HG03139 (cell line): Measurements from ENCODE around the gene OTULIN.

ENCODE experiments used
- ATAC-seq: cut with Tn5 transposase; IDR thresholded peaks from one replicate; pipeline ENCODE4 v1.9.1; 2021; ENCODE audit not compliant: unreplicated experiment

The OTULIN gene

DNA sequence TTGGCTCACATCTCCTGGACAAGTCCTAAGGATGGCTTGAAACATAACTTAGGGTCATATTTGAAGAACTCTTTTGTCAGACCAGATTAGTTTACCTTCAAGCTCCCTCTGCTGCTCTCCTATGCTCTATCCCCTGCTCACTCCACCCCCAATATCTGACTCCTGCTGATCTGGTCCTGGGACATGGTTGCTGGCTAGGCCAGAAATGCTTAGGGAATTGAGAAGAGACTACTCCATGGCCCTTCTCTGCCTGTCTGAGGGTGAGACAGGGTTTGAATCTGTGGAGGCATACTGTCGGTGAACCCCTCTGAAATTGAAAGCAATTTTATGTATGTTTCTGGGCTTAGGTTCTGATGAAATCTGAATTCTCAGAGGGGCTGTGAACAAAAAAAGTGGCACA, 3.3 kb downstream of the OTULIN start:
- no peak for ATAC-seq

DNA sequence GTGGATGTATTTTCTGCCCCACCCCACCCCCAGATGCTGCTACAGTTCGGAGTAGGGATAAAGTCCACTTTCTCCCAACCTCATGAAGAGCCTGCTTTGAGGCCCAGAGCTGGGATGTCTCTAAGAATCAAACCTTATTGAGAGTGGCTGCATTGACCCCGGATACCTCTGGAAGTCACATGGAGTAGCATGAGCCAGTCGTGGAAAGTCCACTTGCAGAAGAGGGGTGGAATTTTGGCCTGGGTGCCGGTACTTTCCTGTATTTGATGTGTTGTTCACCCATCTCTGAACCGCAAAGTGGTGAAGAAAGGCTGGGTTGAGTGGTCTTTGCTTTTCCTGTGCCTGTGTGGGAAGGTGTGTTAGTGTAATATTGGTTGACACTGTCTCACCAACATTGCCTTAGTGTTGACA, 3.7 kb downstream of the OTULIN start:
- no peak for ATAC-seq

DNA sequence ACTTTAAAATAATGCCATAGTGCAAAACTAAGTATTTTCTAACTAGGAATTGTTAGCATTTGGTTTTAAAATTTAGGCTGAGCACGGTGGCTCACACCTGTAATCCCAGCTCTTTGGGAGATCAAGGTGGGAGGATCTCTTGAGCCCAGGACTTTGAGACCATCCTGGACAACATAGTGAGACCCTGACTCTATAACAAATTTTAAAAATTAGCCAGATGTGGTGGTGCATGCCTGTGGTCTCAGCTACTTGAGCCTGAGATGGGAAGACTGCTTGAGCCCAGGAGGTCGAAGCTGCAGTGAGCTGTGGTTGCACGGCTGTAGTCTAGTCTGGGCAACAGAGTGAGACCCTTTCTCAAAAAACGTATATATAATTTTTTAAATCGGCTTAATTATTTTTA, 4.9 kb downstream of the OTULIN start:
- ATAC-seq: no peak

DNA sequence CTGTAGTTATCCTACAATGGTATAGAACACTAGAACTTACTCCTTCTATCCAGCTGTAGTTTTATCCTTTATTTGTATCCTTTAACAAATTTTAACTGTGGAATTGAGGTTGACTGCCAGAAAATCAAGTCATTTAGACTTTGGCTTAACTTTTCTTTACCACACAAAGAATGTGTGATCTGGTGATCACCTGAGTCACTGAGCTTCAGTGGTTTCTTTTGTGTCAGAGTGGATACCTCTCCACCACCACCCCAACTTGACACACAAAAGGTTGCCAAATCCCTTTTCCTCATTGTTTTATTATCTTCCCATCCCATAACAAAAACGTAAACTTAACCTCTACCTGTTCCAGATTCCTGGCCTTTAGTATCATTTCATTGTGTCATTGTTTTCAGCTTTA, 5.5 kb downstream of the OTULIN start:
- no peak for ATAC-seq

DNA sequence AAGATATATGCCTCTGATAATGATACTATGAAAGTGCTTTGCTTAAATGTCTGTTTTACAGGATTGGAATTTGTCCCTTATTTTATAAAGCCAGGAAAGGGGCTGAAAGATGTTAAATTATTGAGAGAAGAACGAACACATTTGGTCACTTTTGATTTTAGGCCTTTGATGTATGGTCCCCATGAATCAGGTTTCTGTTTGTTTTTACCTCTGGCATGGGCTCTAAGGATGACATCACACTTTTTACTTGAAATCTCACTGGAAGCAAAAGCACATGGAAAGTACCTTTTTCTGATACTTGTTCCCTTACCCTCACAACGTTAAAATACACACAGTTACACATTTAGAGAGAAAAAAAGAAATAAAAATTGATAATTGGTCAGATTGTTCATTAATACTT, 6.9 kb downstream of the OTULIN start:
- ATAC-seq: no peak

DNA sequence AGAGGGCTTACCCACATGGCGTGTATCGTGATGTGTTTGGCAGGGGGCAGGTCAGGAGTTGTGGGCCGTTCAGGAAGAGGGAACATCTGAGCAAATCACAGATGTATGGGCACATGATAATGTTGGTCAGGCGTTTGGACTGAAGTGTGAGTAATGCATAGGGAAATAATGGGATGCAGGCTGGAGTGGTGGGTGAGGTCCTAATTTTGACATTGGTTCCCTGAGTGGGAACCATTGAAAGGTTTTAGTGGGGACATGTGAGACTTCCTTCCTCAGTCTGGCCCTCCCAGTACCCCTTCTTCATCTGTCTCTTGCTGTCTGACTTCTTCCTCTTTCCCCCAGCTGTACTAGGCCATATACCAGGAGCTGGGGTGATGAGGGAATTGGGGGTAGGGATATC, 7.6 kb downstream of the OTULIN start:
- ATAC-seq: no peak

DNA sequence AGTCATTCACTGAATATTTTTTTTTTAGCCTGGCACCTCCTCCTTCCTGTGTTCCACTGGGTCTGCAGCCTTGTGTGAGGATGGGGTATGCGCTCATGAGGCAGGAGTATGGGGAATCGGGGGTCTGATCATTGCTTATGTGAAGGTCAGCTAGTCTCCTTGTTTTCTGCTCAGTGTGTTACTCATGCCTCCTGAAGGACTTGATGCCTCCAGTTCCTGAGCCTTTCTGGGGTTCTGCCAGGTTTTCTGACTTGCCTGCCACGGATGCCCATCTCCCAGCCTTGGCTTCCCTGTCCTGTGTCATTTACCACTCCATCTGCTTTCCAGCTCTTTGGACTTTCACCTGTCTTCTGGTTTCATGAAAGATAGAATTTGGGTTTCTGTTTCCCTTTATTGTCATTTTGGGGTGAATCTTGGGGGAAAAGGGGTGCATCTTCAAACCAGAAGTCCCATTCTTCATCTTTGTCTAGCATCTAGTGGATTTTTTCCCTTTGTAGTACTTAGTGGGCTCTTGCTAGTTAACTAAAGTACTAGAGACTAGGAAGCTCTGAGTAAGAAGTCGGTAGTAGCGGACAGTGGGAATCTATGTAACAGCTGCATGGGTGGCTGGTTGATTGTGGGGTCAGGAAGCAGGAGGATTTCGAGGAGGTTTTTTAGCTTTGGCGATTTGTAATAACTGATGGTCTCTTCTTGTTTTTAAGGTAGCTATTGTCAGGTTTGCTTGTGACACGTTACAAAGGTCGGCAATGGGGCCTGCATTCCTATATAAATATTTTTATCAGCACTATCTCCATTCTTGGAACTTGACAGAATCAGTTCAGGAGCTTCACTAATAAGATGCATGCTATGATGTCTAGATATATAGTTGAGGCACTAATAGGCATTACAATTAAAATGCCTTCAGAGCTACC, 8.2 kb downstream of the OTULIN start:
- no peak for ATAC-seq

DNA sequence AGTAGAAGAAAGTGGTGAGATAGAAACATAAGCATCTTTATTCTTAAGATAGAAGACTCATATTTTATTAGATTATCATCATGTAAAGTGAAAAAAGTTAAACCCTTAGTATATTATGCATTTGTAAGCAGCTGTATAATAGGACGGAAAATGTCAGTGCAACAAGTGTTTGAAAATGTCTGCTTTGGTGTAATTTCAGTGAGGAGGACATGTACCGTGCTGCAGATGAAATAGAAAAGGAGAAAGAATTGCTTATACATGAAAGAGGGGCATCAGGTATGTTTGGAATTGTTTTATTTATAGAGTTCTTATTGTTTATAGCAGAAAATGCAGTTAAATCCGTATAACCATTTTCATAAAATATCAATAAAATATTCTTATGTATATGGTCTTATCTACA, 8.9 kb downstream of the OTULIN start:
- no peak for ATAC-seq

DNA sequence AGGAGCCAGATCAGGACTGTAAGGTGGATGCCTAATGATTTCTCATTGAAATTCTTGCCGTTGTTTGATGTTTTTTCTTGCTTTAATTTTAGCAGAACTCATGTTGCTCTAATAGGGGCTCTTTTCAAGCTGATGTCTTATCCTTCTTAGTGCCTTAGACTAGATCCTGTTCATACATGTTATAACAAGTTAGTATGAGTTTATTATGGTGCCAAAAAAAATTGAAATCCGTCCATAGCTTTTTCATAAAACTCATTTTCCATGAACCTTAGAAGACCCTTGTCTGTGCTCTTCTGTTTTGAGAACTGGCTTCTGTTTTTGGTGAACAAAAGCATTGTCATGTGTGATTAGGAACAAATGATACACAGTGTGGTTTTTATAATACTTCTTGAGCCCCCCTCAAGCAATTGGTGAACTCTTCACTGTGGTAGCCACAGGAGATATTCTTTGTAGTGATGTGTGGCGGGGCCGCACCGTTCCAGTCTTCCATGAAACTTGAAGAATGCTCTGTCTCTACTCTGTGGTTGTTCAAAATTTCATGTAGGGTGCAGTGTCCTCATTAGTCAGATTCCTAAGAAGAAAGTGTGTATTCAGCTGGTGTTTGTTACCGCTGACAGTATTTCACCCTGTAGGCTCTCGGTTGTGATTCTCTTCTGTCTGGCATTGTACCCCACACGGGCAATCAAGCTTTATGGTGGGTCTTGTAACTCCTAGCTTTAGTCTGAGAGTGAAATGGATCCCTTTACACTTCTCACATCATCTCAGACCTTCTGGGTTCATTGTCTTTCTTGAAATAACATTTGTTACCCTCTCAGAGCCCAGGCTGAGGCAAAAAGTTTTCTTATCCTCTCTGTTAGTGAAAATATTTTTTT, 10.7 kb downstream of the OTULIN start:
- no peak for ATAC-seq

DNA sequence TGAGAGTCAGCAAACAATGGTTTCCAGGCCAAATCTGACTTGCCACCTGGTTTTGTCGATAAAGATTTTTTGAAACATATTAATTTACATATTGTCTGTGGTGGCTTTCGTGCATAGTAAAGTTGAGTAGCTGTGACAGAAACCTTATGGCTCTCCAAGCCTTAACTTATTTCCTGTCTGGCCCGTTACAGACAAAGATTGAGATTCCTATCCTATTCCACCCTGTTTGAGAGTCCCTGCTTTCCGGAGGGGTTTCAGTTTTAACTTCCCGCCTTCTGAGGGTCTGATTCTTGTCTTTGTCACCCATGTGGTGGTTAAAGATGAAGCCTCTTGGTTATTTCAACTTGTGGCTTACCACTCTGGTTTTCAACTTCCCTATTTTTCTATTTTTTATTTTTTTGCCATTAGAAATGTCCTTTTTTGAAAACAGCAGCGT, 11.4 kb downstream of the OTULIN start:
- peak; percentile 45 for ATAC-seq

DNA sequence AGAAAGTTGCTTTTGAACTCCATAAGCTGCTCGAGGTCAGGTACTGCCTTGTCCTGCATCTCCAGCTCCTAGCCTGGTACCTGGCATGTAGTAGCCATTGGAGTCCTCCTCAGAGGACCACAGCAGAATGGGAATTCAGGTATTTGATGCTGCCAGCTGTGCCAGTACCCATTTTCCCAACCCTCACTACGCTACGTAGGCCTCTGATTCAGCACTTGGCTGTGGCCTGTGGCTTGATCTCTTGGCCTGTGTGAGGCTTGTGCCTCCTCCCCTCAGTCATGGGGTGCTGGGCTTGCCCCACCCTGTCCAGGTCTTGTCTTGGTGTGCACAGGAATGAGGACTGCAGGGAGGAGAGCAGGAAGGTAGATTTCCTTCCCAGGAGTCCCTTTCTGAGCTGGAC, 11.8 kb downstream of the OTULIN start:
- ATAC-seq: peak; percentile 43

DNA sequence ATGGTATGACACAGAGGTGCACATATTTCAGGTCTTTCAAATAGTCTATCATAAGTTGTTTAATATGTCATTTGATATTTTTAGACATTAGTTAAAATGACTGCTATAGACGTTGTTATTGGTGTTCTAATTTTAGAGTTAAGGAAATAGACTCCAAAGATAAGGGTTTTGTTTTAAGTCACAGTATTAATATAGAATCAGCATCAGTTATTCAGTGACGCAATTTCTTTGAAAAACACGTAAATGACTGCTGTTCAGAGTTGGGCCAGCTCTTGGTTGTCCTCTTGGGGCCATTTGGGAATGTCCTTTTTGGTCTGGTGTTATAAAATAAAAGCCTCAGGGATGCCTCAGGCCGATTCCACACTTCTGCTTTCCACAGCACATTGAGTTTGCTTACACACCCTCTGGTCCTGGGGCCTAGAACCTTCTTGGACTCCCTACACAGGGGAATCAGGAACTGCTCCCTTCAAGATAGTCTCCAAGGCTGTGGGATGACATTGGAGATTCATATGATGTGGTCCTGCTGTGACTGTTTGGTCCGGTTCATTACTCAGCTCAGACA, 14.3 kb downstream of the OTULIN start:
- ATAC-seq: no peak

DNA sequence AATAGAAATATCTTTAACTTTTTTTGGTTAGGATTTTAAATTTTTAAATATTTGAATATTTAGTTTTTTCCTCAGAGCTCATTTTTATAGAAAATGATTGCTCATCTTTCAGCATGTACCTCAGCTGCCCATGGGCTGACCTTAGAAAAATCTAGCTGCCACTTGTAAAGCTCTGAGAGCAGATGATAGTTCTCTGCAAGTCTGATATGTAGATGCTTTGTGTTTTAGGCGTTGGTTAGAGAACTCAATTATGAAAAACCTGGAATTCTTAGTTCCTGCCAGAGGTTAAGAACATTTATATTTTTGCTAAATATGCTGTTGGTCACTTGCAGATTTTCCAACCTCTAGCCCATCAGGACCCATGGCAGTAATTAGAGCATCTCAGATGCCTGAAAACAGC, 15.1 kb downstream of the OTULIN start:
- no peak for ATAC-seq

DNA sequence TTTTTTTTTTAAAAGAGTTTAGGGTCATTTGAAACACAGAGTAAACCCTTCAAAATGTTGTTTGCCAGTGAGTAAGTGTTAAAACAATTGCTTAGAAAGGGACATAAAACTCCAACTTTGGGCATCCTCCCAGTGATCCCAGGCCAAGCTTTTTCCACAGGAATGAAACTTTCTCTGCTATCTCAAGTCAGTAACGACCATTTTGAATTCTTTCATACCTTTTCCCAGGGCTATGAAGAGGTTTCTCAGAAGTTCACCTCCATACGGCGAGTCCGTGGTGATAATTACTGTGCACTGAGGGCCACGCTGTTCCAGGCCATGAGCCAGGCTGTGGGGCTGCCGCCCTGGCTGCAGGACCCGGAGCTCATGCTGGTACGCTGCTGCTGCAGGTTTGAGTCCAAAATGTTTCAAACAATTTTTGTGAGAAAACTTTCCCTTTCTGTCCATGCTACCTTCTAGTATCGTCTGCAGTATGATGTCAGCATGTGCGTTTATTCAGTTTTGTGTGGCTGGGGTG, 16.8 kb downstream of the OTULIN start:
- ATAC-seq: no peak

DNA sequence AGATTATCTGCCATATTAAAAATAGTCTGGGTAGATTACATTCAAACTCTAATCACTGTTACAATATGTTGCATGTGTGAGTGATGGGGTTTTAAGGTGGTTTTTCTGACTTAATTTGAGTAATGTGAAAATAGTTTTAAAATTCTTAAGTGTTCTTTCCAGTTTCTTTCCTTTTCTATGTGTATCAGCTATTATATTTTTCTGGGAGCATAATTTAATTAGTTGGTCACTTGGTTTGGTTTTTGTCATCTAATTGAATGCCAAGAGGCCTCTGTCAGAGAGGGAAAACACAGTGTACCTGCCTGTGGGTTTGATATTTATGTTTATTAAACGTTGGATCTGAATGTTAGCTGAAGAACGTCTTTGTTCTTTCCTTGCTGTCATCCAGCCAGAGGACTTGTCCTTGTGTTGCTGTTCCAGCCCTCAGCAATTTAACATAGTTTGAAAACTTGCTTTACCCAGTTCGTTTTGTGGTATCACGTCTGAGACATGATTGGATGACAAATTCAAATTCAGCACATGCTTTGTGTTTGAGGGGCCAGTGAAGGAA, 19.5 kb downstream of the OTULIN start:
- ATAC-seq: no peak

DNA sequence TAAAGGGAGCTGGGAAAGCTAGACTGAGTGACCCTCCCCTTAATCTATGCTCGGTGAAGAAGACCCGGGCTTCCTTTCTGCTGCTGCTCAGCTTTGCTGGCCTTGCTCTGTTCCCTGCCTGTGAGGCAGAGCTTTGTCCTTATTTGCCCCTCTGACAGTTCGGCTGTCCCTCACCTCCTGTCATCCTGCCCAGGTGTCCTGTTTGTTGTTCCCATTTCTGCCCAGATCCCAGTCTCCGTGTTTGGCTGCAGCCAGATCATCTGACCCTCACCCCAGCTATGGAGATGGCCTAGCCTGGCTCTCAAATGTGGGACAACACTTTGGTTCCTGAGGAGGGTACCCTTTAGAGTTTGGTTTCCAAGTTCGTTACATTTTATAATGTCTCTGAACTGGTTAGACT, 20.2 kb downstream of the OTULIN start:
- no peak for ATAC-seq

DNA sequence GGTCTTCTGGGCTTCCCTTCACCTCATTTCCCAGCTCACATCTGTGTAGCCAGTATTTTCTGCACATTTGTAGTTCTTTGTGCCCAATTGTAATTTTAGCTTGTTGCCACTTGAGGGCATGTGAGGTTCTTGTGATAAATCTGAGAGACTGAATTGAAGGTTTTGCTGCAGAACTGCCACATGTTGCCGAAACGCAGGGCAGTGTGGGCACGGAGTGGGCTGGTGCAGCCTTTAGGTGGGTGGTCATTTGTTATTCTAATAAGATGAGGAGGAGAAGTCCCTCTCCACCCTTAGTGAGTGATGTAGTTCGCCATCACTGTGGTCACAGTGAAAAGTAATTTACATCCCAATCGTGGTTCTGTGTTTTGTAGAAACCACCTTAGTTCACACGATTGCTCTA, 21.2 kb downstream of the OTULIN start:
- peak; percentile 84 for ATAC-seq

DNA sequence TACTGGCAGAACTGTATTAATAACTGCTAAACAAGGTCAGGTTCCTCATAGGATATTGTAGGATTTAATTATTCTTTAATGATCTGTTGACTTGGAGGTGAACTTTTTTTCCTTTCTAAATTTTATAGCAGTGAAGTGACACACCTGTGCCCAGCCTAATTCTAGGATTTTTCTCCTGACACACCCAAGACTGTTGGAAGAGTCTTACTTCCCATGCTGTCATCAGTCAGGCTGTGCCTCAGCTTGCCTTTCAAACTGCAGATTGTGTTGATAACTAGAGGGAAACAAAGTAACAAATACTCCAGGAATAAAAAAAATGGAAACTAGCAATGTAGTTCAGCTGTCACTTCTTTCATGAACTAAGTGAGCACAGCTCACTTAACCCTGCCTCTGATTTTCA, 22.0 kb downstream of the OTULIN start:
- no peak for ATAC-seq

DNA sequence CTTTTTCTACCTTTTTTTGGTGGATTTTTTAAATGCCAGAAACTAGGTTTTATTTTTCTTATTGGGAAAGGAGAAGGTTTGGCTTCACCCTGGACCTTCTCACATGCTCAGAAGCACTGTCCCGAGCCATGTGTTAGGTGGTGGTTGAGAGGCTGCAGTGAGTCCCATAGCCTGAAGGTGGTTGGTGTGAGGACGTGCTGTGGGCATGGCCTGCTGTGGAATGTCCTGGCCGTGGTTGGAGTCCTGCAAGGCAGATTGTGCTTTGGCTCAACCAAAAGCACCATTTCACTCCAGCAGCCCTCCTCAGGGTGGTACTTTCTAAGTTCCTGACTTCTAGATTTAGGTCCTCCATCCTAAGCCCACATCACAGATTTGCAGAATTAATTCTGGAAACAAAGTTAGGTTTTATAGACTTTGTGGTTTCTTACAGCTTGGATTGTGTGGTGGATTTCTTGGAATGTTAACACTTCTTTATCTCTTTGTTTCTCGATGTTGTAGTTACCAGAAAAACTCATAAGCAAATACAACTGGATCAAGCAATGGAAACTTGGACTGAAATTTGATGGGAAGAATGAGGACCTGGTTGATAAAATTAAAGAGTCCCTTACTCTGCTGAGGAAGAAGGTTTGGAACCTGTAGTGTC, 22.6 kb downstream of the OTULIN start:
- no peak for ATAC-seq

DNA sequence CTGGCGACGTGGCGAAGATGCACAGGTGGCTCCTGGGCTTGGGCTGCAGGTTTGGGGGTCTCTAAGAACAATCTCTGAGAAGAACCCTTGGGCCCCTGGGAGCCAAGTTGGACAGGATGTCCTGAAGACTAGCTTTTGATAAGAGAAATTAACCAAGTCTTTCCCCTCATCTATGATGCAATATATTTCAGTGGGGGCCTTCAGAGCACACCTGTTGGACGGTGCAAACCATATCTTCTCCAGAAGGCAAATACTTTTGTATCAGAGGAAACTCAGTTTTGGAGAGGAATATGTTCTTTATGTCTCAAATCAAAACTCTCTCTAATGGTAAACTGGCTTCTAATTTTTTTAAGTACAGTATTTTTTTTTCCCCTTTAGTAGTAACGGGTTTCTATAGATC, 28.6 kb downstream of the OTULIN start:
- ATAC-seq: no peak

DNA sequence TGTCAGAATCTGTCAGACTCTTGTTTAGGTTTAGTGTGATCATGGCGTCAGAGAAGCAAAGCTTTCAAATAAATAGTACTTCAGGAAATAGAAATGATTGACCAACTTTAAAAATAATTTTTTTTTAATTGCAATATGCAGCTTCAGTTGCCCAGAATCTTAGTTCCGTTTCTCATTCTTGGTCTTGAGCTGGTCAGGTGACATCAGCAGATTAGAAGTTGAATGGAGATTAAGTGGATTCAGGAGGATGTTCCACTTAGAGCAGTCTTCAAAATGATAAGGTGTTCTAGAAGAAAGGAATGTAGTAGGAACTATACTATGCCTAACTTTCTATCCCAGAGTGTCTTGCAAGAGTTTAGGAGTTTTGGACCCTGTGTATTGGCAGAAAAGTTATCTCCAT, 30.6 kb downstream of the OTULIN start:
- ATAC-seq: no peak
